K562 (cell line): ENCODE measurements around the gene SLC20A1. TPM values are rescaled to one million over a fixed set of nuclear protein-coding genes. Genes with fewer than 3 reads are reported as not detected.

Experiments used
- ARID1B ChIP-seq: fragments of 450-650 bp; IDR thresholded peaks from 2 replicates; pipeline ENCODE4 v1.6.1; 2016; ENCODE audit warnings: antibody characterized with exemption, mild to moderate bottlenecking, inconsistent platforms
- BACH1 ChIP-seq: fragments of 200-800 bp; sonication (Bioruptor generic); IDR thresholded peaks from 2 replicates; pipeline ENCODE4 v1.6.1; 2016; ENCODE audit warnings: missing genetic modification characterization, missing compliant biosample characterization
- CHD1 ChIP-seq: fragments of 200-600 bp; sonication (generic); IDR thresholded peaks from one replicate; pipeline ENCODE4 v1.6.1; 2012; ENCODE audit warnings: mild to moderate bottlenecking, moderate library complexity, low read length, inconsistent platforms
- ETV1 ChIP-seq: fragments of 450-650 bp; conservative IDR thresholded peaks from 2 replicates; pipeline ENCODE4 v1.6.1; 2016; ENCODE audit warnings: missing genetic modification characterization, control low read depth, low read depth, missing compliant biosample characterization
- GATA2 ChIP-seq: sonication (generic); formaldehyde crosslinking; IDR thresholded peaks from 2 replicates; pipeline ENCODE4 v1.4.0; 2020; ENCODE audit warnings: mild to moderate bottlenecking, missing genetic modification reagents
- MGA ChIP-seq: fragments of 450-650 bp; IDR thresholded peaks from 2 replicates; pipeline ENCODE4 v1.6.1; 2016; ENCODE audit warnings: mild to moderate bottlenecking, moderate library complexity
- PRPF4 ChIP-seq: fragments of 200-400 bp; formaldehyde crosslinking; IDR thresholded peaks from one replicate; pipeline ENCODE4 v1.6.1; 2017; ENCODE audit warnings: low read length, low read depth, mild to moderate bottlenecking; ENCODE audit not compliant: insufficient read depth, poor library complexity, severe bottlenecking
- SMAD2 ChIP-seq: fragments of 150-350 bp; IDR thresholded peaks from 2 replicates; pipeline ENCODE4 v1.6.1; 2014; ENCODE audit warnings: low read depth, mild to moderate bottlenecking, low read length
- SRSF1 ChIP-seq: fragments of 200-400 bp; formaldehyde crosslinking; IDR thresholded peaks from 2 replicates; pipeline ENCODE4 v1.6.1; 2017; ENCODE audit warnings: mild to moderate bottlenecking, low read depth, low read length, moderate library complexity
- STAT5B ChIP-seq: fragments of 250-450 bp; sonication (Bioruptor Pico); IDR thresholded peaks from 2 replicates; pipeline ENCODE4 v1.8.0; 2021; ENCODE audit warnings: mild to moderate bottlenecking, inconsistent platforms
- ZNF212 ChIP-seq: fragments of 450-650 bp; formaldehyde crosslinking; IDR thresholded peaks from 2 replicates; pipeline ENCODE4 v1.4.0; 2020; ENCODE audit warnings: mild to moderate bottlenecking
- polyA plus RNA-seq, 8 experiments: library from polyadenylated mRNA; depleted of rRNA in 4 of 8; stranded (reverse) in 5 of 8; unstranded in 3 of 8; fragments of >200 nt; fragmentation: Nextera tagmentation in 2 of 8; fragmentation: Illumina TruSeq in 1 of 8; extraction: Ambion mirVana in 2 of 8; extraction: Trizol in 1 of 8; gene quantifications; 2 replicates each; pipeline versions ENCODE4 v1.2.1 to v1.2.3, GENCODE V29; 2011 to 2014; ENCODE audit warnings: inconsistent platforms in 1 of 8, missing spikeins in 1 of 8
- total RNA-seq, 7 experiments: library from RNA; depleted of rRNA in 6 of 7; stranded (reverse); fragments of >200 nt in 6 of 7; fragmentation: Illumina TruSeq in 2 of 7; extraction: Trizol in 2 of 7; gene quantifications; 2 replicates each; pipeline versions ENCODE4 v1.2.1 to v1.2.3, GENCODE V29; 2011 to 2021; ENCODE audit warnings: low replicate concordance in 1 of 7
- TF ChIP-seq, protein P1 (sequence below): fragments of 450-650 bp; IDR thresholded peaks from 2 replicates; pipeline ENCODE4 v1.6.1; 2016

SLC20A1 gene
- total and polyA plus RNA-seq, 9 of the 15 experiments (the other 6 are each of a cell fraction or from before 2014, with no cell fraction given): 53.8 to 150 (median 74.7) TPM

GRCh38 chr2:112640800-112641675, 4.7 kb upstream of the SLC20A1 start (continued):
- TF ChIP-seq MGA: no peak
- TF ChIP-seq PRPF4: no peak
- TF ChIP-seq, protein P1, sequence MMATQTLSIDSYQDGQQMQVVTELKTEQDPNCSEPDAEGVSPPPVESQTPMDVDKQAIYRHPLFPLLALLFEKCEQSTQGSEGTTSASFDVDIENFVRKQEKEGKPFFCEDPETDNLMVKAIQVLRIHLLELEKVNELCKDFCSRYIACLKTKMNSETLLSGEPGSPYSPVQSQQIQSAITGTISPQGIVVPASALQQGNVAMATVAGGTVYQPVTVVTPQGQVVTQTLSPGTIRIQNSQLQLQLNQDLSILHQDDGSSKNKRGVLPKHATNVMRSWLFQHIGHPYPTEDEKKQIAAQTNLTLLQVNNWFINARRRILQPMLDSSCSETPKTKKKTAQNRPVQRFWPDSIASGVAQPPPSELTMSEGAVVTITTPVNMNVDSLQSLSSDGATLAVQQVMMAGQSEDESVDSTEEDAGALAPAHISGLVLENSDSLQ: peak; percentile 31; the same call in 1 of the 2 replicates
- TF ChIP-seq ETV1 (tag): 0 out of 2 replicates have a peak, but pooled peaks have one; percentile 27
- no peak for TF ChIP-seq SMAD2
- peak; percentile 80 for TF ChIP-seq ARID1B
- TF ChIP-seq ZNF212 (CRISPR knock-in tag): 0 out of 2 replicates have a peak, but pooled peaks have one; percentile 33
- TF ChIP-seq BACH1: no peak
- no peak for TF ChIP-seq STAT5B (CRISPR knock-in tag)
- no peak for TF ChIP-seq CHD1
- no peak for TF ChIP-seq GATA2 (CRISPR knock-in tag)
- TF ChIP-seq SRSF1: no peak
